ENCODE results near the gene RNF38.

Gene RNF38

DNA sequence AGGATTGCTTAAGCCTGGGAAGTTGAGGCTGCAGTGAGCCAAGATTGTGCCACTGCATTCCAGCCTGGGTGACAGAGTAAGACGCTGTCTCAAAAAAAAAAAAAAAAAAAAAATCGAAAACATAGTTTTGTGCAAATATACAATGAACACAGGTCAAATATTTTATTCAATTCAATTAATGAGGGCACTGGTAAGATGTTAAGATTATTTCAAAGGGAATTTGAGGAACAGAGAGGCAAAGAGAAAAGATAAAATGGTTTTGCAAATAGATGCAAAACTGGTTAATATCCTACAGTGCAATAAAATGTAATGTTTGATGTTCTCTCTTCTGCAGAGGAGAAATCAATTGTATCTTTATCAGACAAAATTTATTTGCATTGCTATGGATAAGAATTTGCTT, 102.3 kb downstream of the RNF38 start:
- H3K27ac ChIP-seq, result peak overlapping the region; percentile 73
- TF ChIP-seq, protein P1, sequence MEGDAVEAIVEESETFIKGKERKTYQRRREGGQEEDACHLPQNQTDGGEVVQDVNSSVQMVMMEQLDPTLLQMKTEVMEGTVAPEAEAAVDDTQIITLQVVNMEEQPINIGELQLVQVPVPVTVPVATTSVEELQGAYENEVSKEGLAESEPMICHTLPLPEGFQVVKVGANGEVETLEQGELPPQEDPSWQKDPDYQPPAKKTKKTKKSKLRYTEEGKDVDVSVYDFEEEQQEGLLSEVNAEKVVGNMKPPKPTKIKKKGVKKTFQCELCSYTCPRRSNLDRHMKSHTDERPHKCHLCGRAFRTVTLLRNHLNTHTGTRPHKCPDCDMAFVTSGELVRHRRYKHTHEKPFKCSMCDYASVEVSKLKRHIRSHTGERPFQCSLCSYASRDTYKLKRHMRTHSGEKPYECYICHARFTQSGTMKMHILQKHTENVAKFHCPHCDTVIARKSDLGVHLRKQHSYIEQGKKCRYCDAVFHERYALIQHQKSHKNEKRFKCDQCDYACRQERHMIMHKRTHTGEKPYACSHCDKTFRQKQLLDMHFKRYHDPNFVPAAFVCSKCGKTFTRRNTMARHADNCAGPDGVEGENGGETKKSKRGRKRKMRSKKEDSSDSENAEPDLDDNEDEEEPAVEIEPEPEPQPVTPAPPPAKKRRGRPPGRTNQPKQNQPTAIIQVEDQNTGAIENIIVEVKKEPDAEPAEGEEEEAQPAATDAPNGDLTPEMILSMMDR (conservative IDR thresholded peaks at IDR 0.05), result no peak

DNA sequence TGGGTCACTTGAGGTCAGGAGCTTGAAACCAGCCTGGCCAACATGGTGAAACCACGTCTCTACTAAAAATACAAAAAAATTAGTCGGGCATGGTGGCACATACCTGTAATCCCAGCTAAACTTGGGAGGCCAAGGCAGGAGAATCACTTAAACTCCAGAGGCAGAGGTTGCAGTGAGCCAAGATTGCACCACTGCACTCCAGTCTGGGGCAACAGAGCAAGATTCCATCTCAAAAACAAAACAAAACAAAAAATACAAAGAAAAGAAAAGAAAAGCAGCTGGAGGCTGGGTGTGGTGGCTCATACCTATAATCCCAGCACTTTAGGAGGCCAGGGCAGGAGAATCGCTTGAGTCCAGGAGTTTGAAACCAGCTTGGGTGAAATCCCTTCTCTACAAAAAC, 105.1 kb downstream of the RNF38 start:
- H3K27ac ChIP-seq, result peak overlapping the region; percentile 73; the same call in 1 of the 2 replicates

DNA sequence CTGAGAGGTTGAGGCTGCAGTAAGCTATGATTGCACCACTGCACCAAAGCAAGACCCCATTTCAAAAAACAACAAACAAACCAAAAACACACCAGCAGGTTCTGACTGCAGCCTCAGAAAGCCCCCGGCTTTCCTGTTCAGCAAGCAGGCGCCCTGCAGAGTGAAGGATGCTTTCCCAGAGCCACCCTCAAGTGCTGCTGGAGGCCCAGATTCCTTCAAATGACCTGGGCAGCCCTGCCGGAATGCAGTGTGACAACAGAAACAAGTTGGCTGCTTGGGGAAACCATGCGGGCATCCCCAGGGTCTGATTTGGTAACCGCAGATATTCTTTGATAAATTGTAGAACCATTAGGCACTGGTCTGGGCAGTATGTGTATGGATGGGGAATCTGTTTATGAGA, 106.2 kb downstream of the RNF38 start:
- H3K27ac ChIP-seq, result no peak overlapping the region
- TF ChIP-seq, protein P1 (conservative IDR thresholded peaks at IDR 0.05), result no peak

DNA sequence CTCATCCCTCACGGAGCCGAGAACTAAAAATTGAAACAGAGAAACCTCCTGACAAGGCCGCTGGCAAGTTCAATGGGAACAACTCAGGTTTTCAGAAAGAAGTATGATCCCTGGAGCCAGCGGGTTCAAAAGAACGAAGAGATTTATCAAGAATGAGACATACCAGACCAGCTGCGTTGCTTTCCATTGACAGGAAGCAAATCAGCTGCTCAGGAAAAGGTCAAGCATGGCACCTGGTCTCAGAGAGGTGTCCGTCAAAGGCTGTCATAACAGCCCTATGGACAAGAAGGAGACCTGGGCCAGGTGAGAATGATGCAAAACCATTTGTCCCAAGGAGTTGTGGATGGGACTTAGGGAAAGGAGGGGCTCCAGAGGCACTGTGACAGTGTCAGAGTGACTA, 106.9 kb downstream of the RNF38 start:
- TF ChIP-seq, protein P1 (conservative IDR thresholded peaks at IDR 0.05), result no peak
- no peak overlapping the region for H3K27ac ChIP-seq

DNA sequence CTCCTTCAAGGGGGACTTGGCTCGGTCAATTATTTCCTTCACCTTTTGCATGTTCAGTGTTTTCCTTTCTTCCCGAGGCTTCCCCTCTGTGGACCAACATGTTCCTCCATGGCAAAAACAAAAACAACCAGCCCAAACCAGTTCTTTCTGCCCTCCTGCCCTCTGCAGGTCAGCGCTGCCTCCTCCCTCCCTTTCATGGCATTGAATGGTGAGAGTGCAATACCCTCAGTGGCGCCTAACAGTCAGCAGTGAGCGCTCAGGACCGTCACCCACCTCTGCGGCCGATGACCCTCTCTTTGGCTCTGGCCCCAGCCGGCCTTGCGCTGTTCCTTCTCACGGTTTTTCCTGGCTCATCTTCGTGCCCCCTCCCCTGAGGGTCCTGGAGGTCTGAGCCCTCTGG, 107.4 kb downstream of the RNF38 start:
- TF ChIP-seq, protein P1 (conservative IDR thresholded peaks at IDR 0.05), result no peak
- no peak overlapping the region for H3K27ac ChIP-seq

DNA sequence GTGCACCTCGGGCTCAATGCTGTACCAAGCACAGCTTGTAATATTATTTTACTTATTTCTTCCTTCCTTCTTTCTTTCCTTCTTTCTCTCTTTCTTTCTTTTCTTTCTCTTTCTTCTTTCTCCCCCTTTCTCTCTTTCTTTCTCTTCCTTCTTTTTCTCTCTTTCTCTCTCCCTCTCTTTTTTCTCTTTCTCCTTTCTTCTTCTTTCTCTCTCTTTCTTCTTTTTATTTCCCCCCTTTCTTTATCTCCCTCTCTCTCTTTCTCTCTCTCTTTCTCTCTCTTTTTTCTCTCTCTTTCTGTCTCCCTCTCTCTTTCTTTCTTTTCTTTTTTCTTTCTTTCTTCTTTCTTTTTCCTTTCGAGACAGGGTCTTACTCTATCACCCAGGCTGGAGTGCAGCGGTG, 109.1 kb downstream of the RNF38 start:
- TF ChIP-seq, protein P1 (conservative IDR thresholded peaks at IDR 0.05), result no peak
- no peak overlapping the region for H3K27ac ChIP-seq

DNA sequence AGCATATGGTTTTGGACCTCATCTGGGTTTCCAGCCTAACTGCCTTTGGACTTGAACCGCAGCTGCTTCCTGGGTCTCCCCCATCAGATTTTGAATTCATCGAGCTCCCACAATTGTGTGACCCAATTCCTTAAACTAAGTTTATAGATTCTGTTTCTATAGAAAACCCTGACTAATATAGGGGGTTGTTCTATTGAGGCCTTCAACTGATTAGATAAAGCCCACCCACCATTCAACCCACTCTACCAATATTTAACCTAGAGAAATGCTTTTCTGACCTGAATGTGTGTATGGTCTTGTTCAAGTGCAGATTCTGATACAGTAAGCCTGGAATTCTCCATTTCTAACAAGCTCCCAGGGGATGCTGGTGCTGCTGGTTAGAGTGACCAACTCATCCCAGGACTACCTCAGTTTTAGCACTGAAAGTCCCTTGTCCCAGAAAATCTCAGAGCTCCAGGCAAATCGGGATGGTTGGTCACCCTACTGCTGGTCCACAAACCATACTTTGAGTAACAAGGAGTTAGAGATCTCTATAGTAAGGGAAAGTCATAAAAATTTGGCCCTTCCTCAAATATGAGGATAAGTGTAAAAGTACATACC, 110.1 kb downstream of the RNF38 start:
- no peak overlapping the region for H3K27ac ChIP-seq
- TF ChIP-seq, protein P1 (conservative IDR thresholded peaks at IDR 0.05), result no peak

DNA sequence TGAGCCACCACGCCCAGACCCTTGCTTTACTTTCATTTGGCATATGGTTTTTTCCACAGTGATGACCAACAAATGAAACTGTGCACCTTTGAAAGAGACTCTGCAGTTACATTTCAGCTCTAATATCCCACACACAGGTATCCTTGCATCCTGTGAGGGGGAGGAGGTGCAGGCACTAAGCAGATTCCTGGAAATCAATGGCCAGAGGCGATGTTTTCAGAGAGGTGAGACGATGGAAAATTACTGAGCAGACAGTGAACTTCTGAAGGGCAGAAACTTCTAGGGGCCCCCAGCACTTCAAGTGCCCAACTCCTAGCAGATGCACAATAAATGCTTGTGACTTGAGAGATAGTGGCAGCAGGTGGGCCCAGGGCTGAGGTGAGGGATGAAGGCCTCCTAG, 112.0 kb downstream of the RNF38 start:
- no peak overlapping the region for H3K27ac ChIP-seq
- TF ChIP-seq, protein P1 (conservative IDR thresholded peaks at IDR 0.05), result no peak

Measured in VCaP (cell line).